EH (cell line): Measurements from ENCODE around the gene PPM1J.
A peak's percentile ranks its signal among the peaks of the same experiment; 100 is the strongest.

Source experiments
- DNase-seq: peaks from one replicate; pipeline ENCODE4 v3.0.0-alpha.2; 2015; ENCODE audit warnings: low read depth

Gene PPM1J

DNA sequence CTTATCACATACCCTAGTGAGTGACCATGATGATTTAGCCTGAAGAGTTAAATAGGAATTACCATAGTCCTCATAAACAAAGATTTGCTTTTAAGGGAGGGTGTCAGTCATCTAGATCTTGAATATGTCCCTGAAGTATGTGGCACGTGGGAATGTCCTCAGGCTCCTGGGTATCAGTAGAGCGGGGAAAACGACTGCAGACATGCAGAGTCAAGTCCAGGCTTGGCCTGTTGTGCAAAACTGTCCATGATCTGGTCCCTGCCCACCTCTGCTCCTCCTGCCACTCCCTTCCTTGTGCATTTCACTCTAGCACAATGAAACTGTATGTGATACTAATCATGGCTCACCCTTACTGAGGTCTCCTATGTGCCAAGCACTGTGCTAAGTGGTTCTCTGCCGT is 27.8 kb downstream of the PPM1J start:
- DNase-seq: no peak

DNA sequence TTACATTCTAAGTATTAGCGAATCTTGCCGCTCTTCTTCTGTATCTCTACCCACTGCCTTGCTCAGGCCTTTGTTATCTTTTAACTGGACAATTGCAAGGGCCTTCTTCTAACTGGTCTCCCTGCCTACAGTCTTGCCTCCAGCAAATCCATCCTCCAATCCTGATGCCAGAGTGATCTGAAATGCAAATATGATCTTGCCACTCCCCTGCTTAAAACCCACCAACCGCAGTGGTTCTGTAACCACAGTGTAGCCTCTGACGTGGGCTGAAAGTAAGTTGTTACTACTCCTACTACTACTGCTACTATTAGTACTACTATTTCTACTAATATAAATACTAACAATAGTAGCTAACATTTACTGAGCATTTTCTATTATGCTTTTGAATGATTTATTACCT is 28.3 kb downstream of the PPM1J start:
- no peak for DNase-seq

DNA sequence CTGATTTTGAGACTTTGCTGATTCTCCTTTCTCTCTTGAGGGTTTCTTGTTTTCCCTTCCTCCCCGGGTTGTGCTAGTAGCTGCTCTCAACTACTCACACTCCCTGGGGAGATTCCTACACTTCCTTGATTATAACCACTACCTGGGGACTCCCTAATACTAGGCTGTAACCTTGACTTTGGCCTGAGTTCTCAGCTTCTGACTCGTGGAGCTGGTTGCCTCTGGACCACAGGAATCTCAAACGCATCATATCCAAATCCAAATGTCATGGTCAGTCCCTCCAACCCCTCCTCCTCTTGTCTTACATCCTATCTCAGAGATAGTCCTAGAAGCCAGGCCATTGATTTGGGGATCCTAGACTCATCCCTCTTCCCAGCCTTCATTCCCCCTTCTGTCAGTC is 28.7 kb downstream of the PPM1J start:
- DNase-seq: peak; percentile 43

DNA sequence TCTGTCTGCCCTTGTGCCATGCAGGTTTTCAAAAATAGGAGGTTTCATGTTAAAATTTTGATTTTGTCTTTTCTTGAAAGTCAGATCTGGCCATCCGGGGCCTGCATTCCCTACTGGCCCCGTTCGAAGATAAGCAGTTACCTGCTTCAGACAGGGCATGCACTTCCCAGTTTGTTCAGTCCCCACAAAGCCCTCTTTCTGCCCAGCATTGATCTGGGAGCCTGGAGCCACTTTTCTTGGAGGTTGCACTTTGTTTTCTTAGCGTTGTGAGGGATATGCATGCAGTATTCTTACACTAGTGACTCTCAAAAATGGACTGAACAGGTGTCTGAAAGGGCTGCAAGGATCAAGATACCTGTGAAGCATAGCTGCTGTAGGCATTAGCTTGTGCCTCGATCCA is 29.2 kb downstream of the PPM1J start:
- DNase-seq: no peak

GRCh38 chr1:112678605-112679004 is 36.5 kb downstream of the PPM1J start:
- DNase-seq: no peak

DNA sequence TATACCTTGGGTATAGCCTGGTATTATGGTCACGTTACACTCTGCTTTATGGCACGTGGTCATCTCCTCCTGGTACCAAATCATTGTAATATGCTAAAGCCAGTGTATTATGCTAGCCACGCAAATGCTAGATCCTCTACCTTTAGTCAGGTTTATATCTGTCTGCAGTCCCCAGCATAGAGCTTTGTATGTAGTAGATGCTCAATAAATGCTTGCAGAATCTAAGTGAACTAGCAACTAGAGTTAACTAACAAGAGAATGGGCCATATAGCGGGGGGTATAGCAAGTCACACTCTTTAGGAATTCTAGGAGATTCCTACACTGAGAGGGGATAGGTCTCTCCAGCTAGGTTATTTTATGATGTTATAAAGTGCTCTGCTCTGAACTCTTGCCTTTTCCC is 37.6 kb downstream of the PPM1J start:
- no peak for DNase-seq

- no peak for DNase-seq
Measured at GRCh38 chr1:112676543-112676942, 38.6 kb downstream of the PPM1J start.

DNA sequence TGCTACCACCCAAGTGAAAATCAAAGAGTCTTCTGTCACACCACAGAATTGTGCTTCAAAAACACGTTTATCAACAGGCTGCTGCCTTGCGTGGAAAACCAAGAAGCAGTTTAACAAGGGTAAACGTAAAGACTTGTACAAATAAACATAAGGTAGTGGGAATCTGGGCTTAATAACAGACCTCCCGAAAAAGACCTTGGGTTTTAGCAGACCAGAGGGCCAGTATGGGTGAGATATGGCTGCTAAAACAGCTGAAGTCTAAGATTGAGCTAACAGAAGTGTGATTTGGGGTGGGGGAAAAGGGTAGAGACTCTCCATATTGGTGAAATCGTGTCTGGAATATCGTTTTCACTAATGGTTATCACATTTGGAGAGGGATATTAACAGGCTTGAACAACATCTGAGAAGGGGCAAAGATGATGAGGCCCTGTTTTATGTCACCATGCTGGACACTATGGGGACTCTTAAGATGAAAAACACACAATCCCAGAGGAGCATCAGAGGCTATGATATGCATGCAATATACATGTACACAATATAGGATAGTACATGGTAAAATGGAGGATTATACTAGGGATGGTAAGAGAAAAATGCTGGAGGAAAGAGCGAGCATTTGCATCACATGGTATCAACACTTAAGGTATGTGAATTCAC is 39.3 kb downstream of the PPM1J start:
- peak; percentile 42 for DNase-seq

GRCh38 chr1:112674986-112675727 is 40.0 kb downstream of the PPM1J start:
- peak; percentile 47 for DNase-seq

DNA sequence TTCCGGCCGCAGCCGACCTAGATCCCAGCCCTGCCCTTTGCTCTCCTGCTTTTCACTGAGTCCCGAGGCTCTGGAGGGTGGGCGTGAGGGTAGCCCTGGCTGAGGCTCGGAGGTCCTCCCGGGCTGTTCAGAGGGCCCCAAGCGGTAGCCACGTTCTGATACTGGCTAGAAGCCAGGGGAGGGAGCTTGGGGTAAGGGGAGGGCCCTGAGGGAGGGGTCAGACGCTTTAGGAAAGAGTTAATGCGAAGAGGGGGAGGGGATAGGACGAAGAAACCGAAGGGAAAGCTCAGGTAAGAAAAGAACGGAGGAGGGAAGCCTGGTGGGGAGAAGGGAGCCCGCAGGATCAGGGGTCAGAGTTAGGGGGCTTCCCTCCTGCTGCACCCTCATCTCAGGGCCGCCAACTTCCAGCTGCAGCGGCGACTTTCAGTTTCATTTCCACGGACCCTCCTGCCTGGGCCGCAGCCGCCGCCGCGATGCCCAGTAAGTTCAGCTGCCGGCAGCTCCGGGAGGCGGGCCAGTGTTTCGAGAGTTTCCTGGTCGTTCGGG is 40.6 kb downstream of the PPM1J start, which contains the start of gene MOV10:
TSS of gene MOV10 (plus strand) at position 220 of the 546 bp plus-strand sequence. CDS start at position 474, 254 bp downstream.
- DNase-seq: peak; percentile 81

- peak; percentile 71 for DNase-seq
Measured at GRCh38 chr1:112673592-112674439, 41.3 kb downstream of the PPM1J start.

DNA sequence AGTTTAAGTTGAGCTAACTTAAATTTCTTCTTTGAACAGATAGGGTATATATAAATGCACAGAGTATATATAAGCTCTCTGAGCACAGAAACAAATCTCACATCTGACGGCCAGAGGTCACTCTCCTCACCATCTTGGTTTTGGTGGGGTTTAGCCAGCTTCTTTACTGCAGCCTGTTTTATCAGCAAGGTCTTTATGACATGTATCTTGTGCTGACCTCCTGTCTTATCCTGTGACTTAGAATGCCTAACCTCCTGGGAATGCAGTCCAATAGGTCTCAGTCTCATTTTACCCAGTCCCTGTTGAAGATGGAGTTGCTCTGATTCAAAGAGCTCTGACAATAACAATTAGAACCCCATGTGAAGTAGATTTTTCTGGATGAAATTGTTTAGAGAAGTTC is 42.3 kb downstream of the PPM1J start:
- DNase-seq: no peak

GRCh38 chr1:112672009-112672408 is 43.1 kb downstream of the PPM1J start:
- DNase-seq: no peak

DNA sequence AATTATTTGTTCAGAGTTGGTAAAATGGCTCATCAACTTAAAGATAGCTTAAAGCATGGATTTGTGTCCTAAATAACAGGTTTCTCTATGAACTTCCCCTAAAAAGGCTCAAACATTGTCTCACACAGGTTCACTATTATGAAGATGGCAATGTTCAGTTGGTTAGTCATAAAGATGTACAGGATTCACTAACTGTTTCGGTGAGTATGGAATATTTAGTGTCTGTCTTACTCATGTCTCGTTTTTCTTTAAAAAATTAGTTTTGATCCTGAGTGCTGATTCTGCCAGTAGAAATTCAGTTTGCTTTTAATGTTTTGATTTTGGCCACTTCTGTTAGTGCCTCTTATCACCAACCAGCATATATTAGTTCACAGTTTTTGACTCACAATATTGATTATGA is 48.2 kb downstream of the PPM1J start:
- no peak for DNase-seq

DNA sequence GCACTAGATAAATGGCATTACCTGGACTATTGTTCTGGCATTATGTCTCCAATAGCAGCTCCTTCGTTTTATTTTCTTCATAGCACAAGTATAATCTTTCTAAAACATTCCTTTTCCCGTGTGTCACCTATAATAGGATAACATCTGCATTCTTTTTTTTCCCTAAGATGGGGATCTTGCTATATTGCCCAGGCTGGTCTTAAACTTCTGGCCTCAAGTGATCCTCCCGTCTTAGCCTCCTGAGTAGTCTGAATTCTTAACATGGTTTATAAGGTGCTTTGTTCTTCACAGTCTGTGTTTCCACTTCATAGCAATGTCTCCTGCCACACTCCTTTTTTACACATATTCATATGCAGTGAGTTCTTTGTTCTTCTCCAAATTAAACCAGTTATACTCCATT is 49.3 kb downstream of the PPM1J start:
- no peak for DNase-seq
